Fibroblast of lung (primary cell): ENCODE data around the gene PIP4K2A.

Experiments used
- EZH2 ChIP-seq: IDR thresholded peaks from 2 replicates; pipeline ENCODE4 v1.5.1; 2012; ENCODE audit warnings: low read length, control low read depth, mild to moderate bottlenecking; ENCODE audit errors: missing control alignments
- TF ChIP-seq, protein P1 (sequence below), 2 donors: IDR thresholded peaks in 1 of 2; conservative IDR thresholded peaks in 1 of 2; 1 replicate in 1 of 2; 2 replicates in 1 of 2; pipeline ENCODE4 v1.5.1; 2011 to 2012; ENCODE audit warnings: low read length in 2 of 2, control low read depth in 1 of 2, inconsistent platforms in 1 of 2, low read depth in 1 of 2, mild to moderate bottlenecking in 1 of 2

DNA sequence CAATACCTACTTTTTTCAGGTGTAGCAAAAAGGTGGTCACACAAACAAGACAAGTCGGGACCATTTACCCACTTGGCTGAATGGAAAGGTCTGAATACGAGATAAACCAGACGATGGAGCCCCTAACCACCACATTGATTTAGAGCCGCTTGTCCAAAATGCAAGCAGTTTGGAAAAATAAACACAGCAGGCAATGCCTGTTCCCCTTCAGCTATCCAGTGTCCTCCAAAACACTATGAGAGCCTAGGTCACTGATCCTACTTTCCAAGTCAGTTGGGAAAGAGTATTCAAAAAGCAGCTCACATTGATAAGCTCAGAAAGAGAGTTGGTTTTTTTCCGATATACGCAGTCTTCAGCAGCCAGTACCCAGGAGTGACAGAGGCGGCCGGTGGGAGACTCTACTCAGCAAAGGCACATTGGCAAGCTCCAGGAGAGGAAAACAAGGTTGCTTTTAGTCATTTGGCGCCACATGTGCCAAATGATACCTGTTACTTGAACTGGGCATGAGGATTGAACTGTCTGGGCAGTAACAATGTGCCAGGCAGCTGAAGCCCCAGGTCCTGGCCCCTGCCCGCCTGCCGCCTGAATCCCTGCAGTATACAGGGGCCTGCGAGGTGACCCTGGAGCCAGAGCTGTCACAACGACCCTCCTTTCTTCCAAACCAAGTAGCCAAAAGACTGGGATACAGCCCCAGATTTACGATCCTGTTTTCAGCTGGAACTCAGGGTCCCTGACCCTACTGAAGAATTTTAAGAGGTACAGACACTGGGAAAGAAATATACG, 109.8 kb downstream of the PIP4K2A start:
- TF ChIP-seq, protein P1, sequence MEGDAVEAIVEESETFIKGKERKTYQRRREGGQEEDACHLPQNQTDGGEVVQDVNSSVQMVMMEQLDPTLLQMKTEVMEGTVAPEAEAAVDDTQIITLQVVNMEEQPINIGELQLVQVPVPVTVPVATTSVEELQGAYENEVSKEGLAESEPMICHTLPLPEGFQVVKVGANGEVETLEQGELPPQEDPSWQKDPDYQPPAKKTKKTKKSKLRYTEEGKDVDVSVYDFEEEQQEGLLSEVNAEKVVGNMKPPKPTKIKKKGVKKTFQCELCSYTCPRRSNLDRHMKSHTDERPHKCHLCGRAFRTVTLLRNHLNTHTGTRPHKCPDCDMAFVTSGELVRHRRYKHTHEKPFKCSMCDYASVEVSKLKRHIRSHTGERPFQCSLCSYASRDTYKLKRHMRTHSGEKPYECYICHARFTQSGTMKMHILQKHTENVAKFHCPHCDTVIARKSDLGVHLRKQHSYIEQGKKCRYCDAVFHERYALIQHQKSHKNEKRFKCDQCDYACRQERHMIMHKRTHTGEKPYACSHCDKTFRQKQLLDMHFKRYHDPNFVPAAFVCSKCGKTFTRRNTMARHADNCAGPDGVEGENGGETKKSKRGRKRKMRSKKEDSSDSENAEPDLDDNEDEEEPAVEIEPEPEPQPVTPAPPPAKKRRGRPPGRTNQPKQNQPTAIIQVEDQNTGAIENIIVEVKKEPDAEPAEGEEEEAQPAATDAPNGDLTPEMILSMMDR (conservative IDR thresholded peaks at IDR 0.05 in 1 of 2, IDR thresholded peaks at IDR 0.05 in 1 of 2; ENCODE audit: low read depth in 1 of 2, low read length in 2 of 2), result no peak
- TF ChIP-seq EZH2, result no peak
